K562 (cell line): Measurements from ENCODE around the gene CDYL. TPM values are rescaled to one million over a fixed set of nuclear protein-coding genes. Genes with fewer than 3 reads are reported as not detected.
A peak's percentile ranks its signal among the peaks of the same experiment; 100 is the strongest.

Experiments
- ATAC-seq: fragments of 200-7000 bp; cut with Tn5 transposase; 3 replicates; pipeline ENCODE4 v1.9.1; 2020; ENCODE audit warnings: moderate library complexity
- BruUV-seq: library from RNA; stranded (reverse); fragments of 400-500 nt; replicated peaks from 2 replicates; lab custom pipeline; 2021; lab: Mats Ljungman, UMichigan
- CTCF ChIA-PET: fragments of 300-600 bp; formaldehyde crosslinking; extraction: SDS; loops from one replicate; lab custom pipeline; 2021; ENCODE audit warnings: low intra/inter-chr PET ratio; lab: Yijun Ruan, JAX
- POLR2A ChIA-PET: fragments of 300-600, 350-650 bp; sonication (Branson Sonifier 250); formaldehyde crosslinking; extraction: SDS; loops from one replicate; lab custom pipeline; 2021; ENCODE audit warnings: antibody characterized with exemption, inconsistent platforms; lab: Yijun Ruan, JAX
- DNase-seq, 4 experiments: peaks; one replicate each; pipeline versions ENCODE4 v3.0.0 to v3.0.0-alpha.2; 2011 to 2018; ENCODE audit warnings: low spot score in 3 of 4, mixed read lengths in 3 of 4; ENCODE audit errors: extremely low read depth in 1 of 4
- FAIRE-seq: peaks from 2 replicates; lab custom pipeline; 2011; peaks lifted over from hg19 to GRCh38; lab: Jason Lieb, UNC
- H2AFZ ChIP-seq: 2 replicates; pipeline ENCODE4 v1.6.0; 2011; ENCODE audit warnings: low read depth, low read length, control low read depth, inconsistent platforms
- H3K27ac ChIP-seq: fragments of 200-600 bp; 3 replicates; pipeline ENCODE4 v1.8.0; 2011; ENCODE audit warnings: low read depth, mild to moderate bottlenecking, control low read depth, inconsistent platforms, low read length, moderate library complexity, mixed read lengths; ENCODE audit errors: extremely low read depth
- H3K27me3 ChIP-seq, 2 experiments: fragments of 300-600 bp in 1 of 2; 2 replicates in 1 of 2; 3 replicates in 1 of 2; pipeline versions ENCODE4 v1.6.0 to v1.8.0; 2011; ENCODE audit warnings: inconsistent platforms in 2 of 2, low read length in 2 of 2, mild to moderate bottlenecking in 1 of 2, mixed read lengths in 1 of 2, moderate library complexity in 1 of 2; ENCODE audit not compliant: control insufficient read depth in 2 of 2, insufficient read depth in 2 of 2
- H3K36me3 ChIP-seq: fragments of 300-600 bp; 3 replicates; pipeline ENCODE4 v1.8.0; 2011; ENCODE audit warnings: mild to moderate bottlenecking, low read length, inconsistent platforms; ENCODE audit not compliant: control insufficient read depth, insufficient read depth
- H3K4me1 ChIP-seq, 2 experiments: fragments of 200-600 bp in 1 of 2; replicated peaks in 1 of 2; 2 replicates in 1 of 2; 3 replicates in 1 of 2; pipeline versions ENCODE4 v1.5.1 to v1.8.0; 2011; ENCODE audit warnings: inconsistent platforms in 2 of 2, low read length in 2 of 2, mild to moderate bottlenecking in 1 of 2, mixed read lengths in 1 of 2, moderate library complexity in 1 of 2; ENCODE audit not compliant: control insufficient read depth in 2 of 2, insufficient read depth in 2 of 2
- H3K4me2 ChIP-seq: 2 replicates; pipeline ENCODE4 v1.6.1; 2011; ENCODE audit warnings: low read length, control low read depth, inconsistent platforms, mixed read lengths; ENCODE audit not compliant: insufficient read depth
- H3K4me3 ChIP-seq: fragments of 200-600 bp; sonication (generic), shearing (Covaris generic); 2 replicates; pipeline ENCODE4 v1.5.1; 2016; ENCODE audit warnings: control low read depth, inconsistent platforms
- H3K79me2 ChIP-seq: fragments of 200-600 bp; 3 replicates; pipeline ENCODE4 v1.8.0; 2011; ENCODE audit warnings: low read length, inconsistent platforms; ENCODE audit not compliant: control insufficient read depth, insufficient read depth
- H3K9ac ChIP-seq, 2 experiments: 2 replicates each; pipeline versions ENCODE4 v1.6.0 to v1.6.1; 2011; ENCODE audit warnings: low read depth in 2 of 2, low read length in 2 of 2, control low read depth in 1 of 2, inconsistent platforms in 1 of 2, mild to moderate bottlenecking in 1 of 2, mixed read lengths in 1 of 2; ENCODE audit not compliant: insufficient read depth in 1 of 2
- H3K9me1 ChIP-seq: one replicate; pipeline ENCODE4 v1.6.0; 2011; ENCODE audit warnings: inconsistent platforms, mild to moderate bottlenecking, low read length, moderate library complexity; ENCODE audit not compliant: control insufficient read depth, insufficient read depth
- H3K9me3 ChIP-seq: replicated peaks from 2 replicates; pipeline ENCODE4 v1.5.1; 2011; ENCODE audit warnings: low read depth, low read length, inconsistent platforms; ENCODE audit not compliant: control insufficient read depth, insufficient read depth
- H4K20me1 ChIP-seq: replicated peaks from 2 replicates; pipeline ENCODE4 v1.6.1; 2011; ENCODE audit warnings: low read length, inconsistent platforms, mixed read lengths; ENCODE audit not compliant: control insufficient read depth, insufficient read depth
- EZH2 ChIP-seq: IDR thresholded peaks from 2 replicates; pipeline ENCODE4 v1.6.1; 2012; ENCODE audit warnings: low read depth, mild to moderate bottlenecking, inconsistent platforms, low read length, borderline replicate concordance
- WGBS: fragments of 100-300 bp; shearing (Covaris generic); methylation state at CpG from one replicate; pipeline ENCODE4 v1.1.6; 2016; ENCODE audit warnings: low coverage, mixed read lengths; ENCODE audit not compliant: insufficient coverage; ENCODE audit errors: missing lambda C conversion rate; 5-methylcytosine and 5-hydroxymethylcytosine counted together
- in situ Hi-C: fragments of 300-500 bp; cut with MboI; formaldehyde crosslinking; loops from 4 replicates; pipeline ENCODE4 v1.15.0; 2018; ENCODE audit warnings: inconsistent platforms, mixed read lengths
- intact Hi-C: fragments of 100-400 bp; cut with micrococcal nuclease; formaldehyde crosslinking; loops from 2 replicates; pipeline ENCODE4 v1.14.2; 2022
- polyA plus RNA-seq, 8 experiments: library from polyadenylated mRNA; depleted of rRNA in 4 of 8; stranded (reverse) in 5 of 8; unstranded in 3 of 8; fragments of >200 nt; fragmentation: Nextera tagmentation in 2 of 8; fragmentation: Illumina TruSeq in 1 of 8; extraction: Ambion mirVana in 2 of 8; extraction: Trizol in 1 of 8; gene quantifications; 2 replicates each; pipeline versions ENCODE4 v1.2.1 to v1.2.3, GENCODE V29; 2011 to 2014; ENCODE audit warnings: inconsistent platforms in 1 of 8, missing spikeins in 1 of 8
- total RNA-seq, 7 experiments: library from RNA; depleted of rRNA in 6 of 7; stranded (reverse); fragments of >200 nt in 6 of 7; fragmentation: Illumina TruSeq in 2 of 7; extraction: Trizol in 2 of 7; gene quantifications; 2 replicates each; pipeline versions ENCODE4 v1.2.1 to v1.2.3, GENCODE V29; 2011 to 2021; ENCODE audit warnings: low replicate concordance in 1 of 7
- TF ChIP-seq, protein P1 (sequence below): fragments of 200-800 bp; sonication (Bioruptor generic); IDR thresholded peaks from 2 replicates; pipeline ENCODE4 v1.6.1; 2017; ENCODE audit warnings: missing genetic modification characterization, missing compliant biosample characterization

CDYL gene
- total and polyA plus RNA-seq, 9 of the 15 experiments (the other 6 are each of a cell fraction or from before 2014, with no cell fraction given): 8.1 to 45.8 (median 40.8) TPM

DNA sequence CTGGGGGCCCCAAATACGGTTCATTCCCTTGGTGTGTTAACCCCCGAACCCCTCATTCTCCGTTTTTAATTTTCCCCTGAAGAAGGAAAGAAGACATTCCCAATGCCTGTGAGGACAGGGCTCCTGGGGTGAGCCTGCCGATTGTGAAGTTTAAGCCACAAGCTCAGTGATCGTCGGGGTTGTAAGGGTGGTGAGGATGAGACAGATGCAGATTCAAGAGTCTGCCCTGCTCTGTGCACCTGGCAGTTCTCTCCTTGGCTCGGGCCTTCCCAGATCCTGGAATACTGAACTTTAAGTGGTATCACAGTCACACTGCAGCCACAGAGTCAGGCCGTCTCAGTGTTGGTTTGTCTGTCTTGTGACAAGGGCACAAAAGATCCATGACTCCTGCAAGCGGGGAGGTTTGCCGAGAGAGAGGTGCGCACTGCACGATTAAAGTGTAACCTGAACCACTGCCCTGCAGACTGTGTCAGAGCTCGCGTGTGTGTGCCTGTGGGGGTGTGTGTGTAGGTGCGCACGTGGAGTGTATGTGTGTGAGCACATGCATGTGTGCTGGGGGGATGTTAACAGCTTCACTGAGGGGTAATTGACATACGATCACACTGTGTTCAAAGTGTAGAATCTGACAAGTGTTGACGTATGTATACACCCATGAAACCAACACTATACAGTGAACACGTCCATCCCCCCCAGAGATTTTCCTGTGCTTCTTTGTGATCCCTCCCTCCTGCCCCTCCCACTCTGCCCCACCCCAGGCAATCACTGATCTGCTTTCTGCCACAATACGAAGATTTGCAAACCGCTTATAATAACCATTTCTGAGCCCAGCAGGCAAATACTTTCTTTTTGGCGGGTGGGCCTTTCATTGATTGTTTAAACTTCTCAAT lies 188.7 kb downstream of the CDYL start:
- no peak overlapping the region for H3K4me2 ChIP-seq
- H3K27ac ChIP-seq: no peak overlapping the region
- no peaks in the 10 kb centered on the region for H3K79me2 ChIP-seq
- ATAC-seq: peak; percentile 46
- POLR2A ChIA-PET: interaction anchor here (1.1 to 1.3 kb wide), 2 partner anchors 10 to 23 kb away, joined by 4 to 5 read pairs; no protein-coding TSS in a partner anchor
- no TSS peak for BruUV-seq
- WGBS: 24% methylated on average over 22 of the region's 22 CpGs
- in situ Hi-C loops: no loop called here
- no peak overlapping the region for H3K9ac ChIP-seq
- intact Hi-C loops: no loop called here
- no peaks in the 10 kb centered on the region for H4K20me1 ChIP-seq
- no peak for DNase-seq
- H3K9me1 ChIP-seq: no peaks in the 10 kb centered on the region
- no peaks in the 10 kb centered on the region for H3K36me3 ChIP-seq
- H3K27me3 ChIP-seq: peaks cover 22 to 47% of the 10 kb centered on the region in 2 experiments
- TF ChIP-seq EZH2: peak; percentile 63; the same call in 1 of the 2 replicates
- TF ChIP-seq, protein P1, sequence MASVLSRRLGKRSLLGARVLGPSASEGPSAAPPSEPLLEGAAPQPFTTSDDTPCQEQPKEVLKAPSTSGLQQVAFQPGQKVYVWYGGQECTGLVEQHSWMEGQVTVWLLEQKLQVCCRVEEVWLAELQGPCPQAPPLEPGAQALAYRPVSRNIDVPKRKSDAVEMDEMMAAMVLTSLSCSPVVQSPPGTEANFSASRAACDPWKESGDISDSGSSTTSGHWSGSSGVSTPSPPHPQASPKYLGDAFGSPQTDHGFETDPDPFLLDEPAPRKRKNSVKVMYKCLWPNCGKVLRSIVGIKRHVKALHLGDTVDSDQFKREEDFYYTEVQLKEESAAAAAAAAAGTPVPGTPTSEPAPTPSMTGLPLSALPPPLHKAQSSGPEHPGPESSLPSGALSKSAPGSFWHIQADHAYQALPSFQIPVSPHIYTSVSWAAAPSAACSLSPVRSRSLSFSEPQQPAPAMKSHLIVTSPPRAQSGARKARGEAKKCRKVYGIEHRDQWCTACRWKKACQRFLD (CRISPR knock-in tag): no peak
- TF ChIP-seq, all 486 proteins: peak for 1
- no peak for FAIRE-seq
- Histone ChIP-seq H3K9me3 (no peaks in the 10 kb centered on the region), H2AFZ (no peak overlapping the region), H3K4me3 (no peak overlapping the region), H3K4me1 (no peaks in the 10 kb centered on the region)
- CTCF ChIA-PET: no interaction called here
